K562 (cell line): ENCODE results near the gene BMS1. TPM values are rescaled to one million over a fixed set of nuclear protein-coding genes. Genes with fewer than 3 reads are reported as not detected.
"Not testable (repeated sequence)": the region's sequence is repeated elsewhere in the genome, so short reads cannot be mapped to it uniquely, and the experiment has no call there.

Source experiments
- ATAC-seq: fragments of 200-7000 bp; cut with Tn5 transposase; 3 replicates; pipeline ENCODE4 v1.9.1; 2020; ENCODE audit warnings: moderate library complexity
- BruUV-seq: library from RNA; stranded (reverse); fragments of 400-500 nt; replicated peaks from 2 replicates; lab custom pipeline; 2021; lab: Mats Ljungman, UMichigan
- CTCF ChIA-PET: fragments of 300-600 bp; formaldehyde crosslinking; extraction: SDS; loops from one replicate; lab custom pipeline; 2021; ENCODE audit warnings: low intra/inter-chr PET ratio; lab: Yijun Ruan, JAX
- POLR2A ChIA-PET: fragments of 300-600, 350-650 bp; sonication (Branson Sonifier 250); formaldehyde crosslinking; extraction: SDS; loops from one replicate; lab custom pipeline; 2021; ENCODE audit warnings: antibody characterized with exemption, inconsistent platforms; lab: Yijun Ruan, JAX
- DNase-seq, 4 experiments: peaks; one replicate each; pipeline versions ENCODE4 v3.0.0 to v3.0.0-alpha.2; 2011 to 2018; ENCODE audit warnings: low spot score in 3 of 4, mixed read lengths in 3 of 4; ENCODE audit errors: extremely low read depth in 1 of 4
- FAIRE-seq: peaks from 2 replicates; lab custom pipeline; 2011; peaks lifted over from hg19 to GRCh38; lab: Jason Lieb, UNC
- H2AFZ ChIP-seq: 2 replicates; pipeline ENCODE4 v1.6.0; 2011; ENCODE audit warnings: low read depth, low read length, control low read depth, inconsistent platforms
- H3K27ac ChIP-seq: fragments of 200-600 bp; 3 replicates; pipeline ENCODE4 v1.8.0; 2011; ENCODE audit warnings: low read depth, mild to moderate bottlenecking, control low read depth, inconsistent platforms, low read length, moderate library complexity, mixed read lengths; ENCODE audit errors: extremely low read depth
- H3K27me3 ChIP-seq, 2 experiments: fragments of 300-600 bp in 1 of 2; 2 replicates in 1 of 2; 3 replicates in 1 of 2; pipeline versions ENCODE4 v1.6.0 to v1.8.0; 2011; ENCODE audit warnings: inconsistent platforms in 2 of 2, low read length in 2 of 2, mild to moderate bottlenecking in 1 of 2, mixed read lengths in 1 of 2, moderate library complexity in 1 of 2; ENCODE audit not compliant: control insufficient read depth in 2 of 2, insufficient read depth in 2 of 2
- H3K36me3 ChIP-seq: fragments of 300-600 bp; 3 replicates; pipeline ENCODE4 v1.8.0; 2011; ENCODE audit warnings: mild to moderate bottlenecking, low read length, inconsistent platforms; ENCODE audit not compliant: control insufficient read depth, insufficient read depth
- H3K4me1 ChIP-seq, 2 experiments: fragments of 200-600 bp in 1 of 2; replicated peaks in 1 of 2; 2 replicates in 1 of 2; 3 replicates in 1 of 2; pipeline versions ENCODE4 v1.5.1 to v1.8.0; 2011; ENCODE audit warnings: inconsistent platforms in 2 of 2, low read length in 2 of 2, mild to moderate bottlenecking in 1 of 2, mixed read lengths in 1 of 2, moderate library complexity in 1 of 2; ENCODE audit not compliant: control insufficient read depth in 2 of 2, insufficient read depth in 2 of 2
- H3K4me2 ChIP-seq: 2 replicates; pipeline ENCODE4 v1.6.1; 2011; ENCODE audit warnings: low read length, control low read depth, inconsistent platforms, mixed read lengths; ENCODE audit not compliant: insufficient read depth
- H3K4me3 ChIP-seq: fragments of 200-600 bp; sonication (generic), shearing (Covaris generic); 2 replicates; pipeline ENCODE4 v1.5.1; 2016; ENCODE audit warnings: control low read depth, inconsistent platforms
- H3K79me2 ChIP-seq: fragments of 200-600 bp; 3 replicates; pipeline ENCODE4 v1.8.0; 2011; ENCODE audit warnings: low read length, inconsistent platforms; ENCODE audit not compliant: control insufficient read depth, insufficient read depth
- H3K9ac ChIP-seq, 2 experiments: 2 replicates each; pipeline versions ENCODE4 v1.6.0 to v1.6.1; 2011; ENCODE audit warnings: low read depth in 2 of 2, low read length in 2 of 2, control low read depth in 1 of 2, inconsistent platforms in 1 of 2, mild to moderate bottlenecking in 1 of 2, mixed read lengths in 1 of 2; ENCODE audit not compliant: insufficient read depth in 1 of 2
- H3K9me1 ChIP-seq: one replicate; pipeline ENCODE4 v1.6.0; 2011; ENCODE audit warnings: inconsistent platforms, mild to moderate bottlenecking, low read length, moderate library complexity; ENCODE audit not compliant: control insufficient read depth, insufficient read depth
- H3K9me3 ChIP-seq: replicated peaks from 2 replicates; pipeline ENCODE4 v1.5.1; 2011; ENCODE audit warnings: low read depth, low read length, inconsistent platforms; ENCODE audit not compliant: control insufficient read depth, insufficient read depth
- H4K20me1 ChIP-seq: replicated peaks from 2 replicates; pipeline ENCODE4 v1.6.1; 2011; ENCODE audit warnings: low read length, inconsistent platforms, mixed read lengths; ENCODE audit not compliant: control insufficient read depth, insufficient read depth
- CC2D1A ChIP-seq: fragments of 450-650 bp; IDR thresholded peaks from 2 replicates; pipeline ENCODE4 v1.6.1; 2017; ENCODE audit warnings: mild to moderate bottlenecking
- CTBP1 ChIP-seq: fragments of 450-650 bp; IDR thresholded peaks from 2 replicates; pipeline ENCODE4 v1.6.1; 2016; ENCODE audit warnings: borderline replicate concordance
- JUND ChIP-seq, 2 experiments: IDR thresholded peaks; 2 replicates in 1 of 2; 3 replicates in 1 of 2; pipeline ENCODE4 v1.6.1; 2011; ENCODE audit warnings: borderline replicate concordance in 2 of 2, low read depth in 2 of 2, low read length in 2 of 2, improper control_type of control experiment in 1 of 2, missing biosample characterization in 1 of 2, missing genetic modification characterization in 1 of 2, missing genetic modification reagents in 1 of 2
- SMAD3 ChIP-seq: fragments of 450-650 bp; formaldehyde crosslinking; conservative IDR thresholded peaks from 2 replicates; pipeline ENCODE4 v1.4.0; 2020; ENCODE audit warnings: mild to moderate bottlenecking
- TCFL5 ChIP-seq: fragments of 250-450 bp; sonication (Bioruptor Pico); conservative IDR thresholded peaks from 2 replicates; pipeline ENCODE4 v1.6.1; 2021; ENCODE audit warnings: mild to moderate bottlenecking, moderate library complexity, matching md5 sums
- ZNF699 ChIP-seq: fragments of 250-450 bp; sonication (Bioruptor Pico); IDR thresholded peaks from 2 replicates; pipeline ENCODE4 v1.8.0; 2021; ENCODE audit warnings: mild to moderate bottlenecking, moderate library complexity; ENCODE audit not compliant: insufficient replicate concordance
- ZNF79 ChIP-seq: fragments of 250-450 bp; sonication (Bioruptor Pico); IDR thresholded peaks from 2 replicates; pipeline ENCODE4 v1.4.0; 2020; ENCODE audit warnings: low read depth, mild to moderate bottlenecking, moderate library complexity
- WGBS: fragments of 100-300 bp; shearing (Covaris generic); methylation state at CpG from one replicate; pipeline ENCODE4 v1.1.6; 2016; ENCODE audit warnings: low coverage, mixed read lengths; ENCODE audit not compliant: insufficient coverage; ENCODE audit errors: missing lambda C conversion rate; 5-methylcytosine and 5-hydroxymethylcytosine counted together
- in situ Hi-C: fragments of 300-500 bp; cut with MboI; formaldehyde crosslinking; loops from 4 replicates; pipeline ENCODE4 v1.15.0; 2018; ENCODE audit warnings: inconsistent platforms, mixed read lengths
- intact Hi-C: fragments of 100-400 bp; cut with micrococcal nuclease; formaldehyde crosslinking; loops from 2 replicates; pipeline ENCODE4 v1.14.2; 2022
- polyA plus RNA-seq, 8 experiments: library from polyadenylated mRNA; depleted of rRNA in 4 of 8; stranded (reverse) in 5 of 8; unstranded in 3 of 8; fragments of >200 nt; fragmentation: Nextera tagmentation in 2 of 8; fragmentation: Illumina TruSeq in 1 of 8; extraction: Ambion mirVana in 2 of 8; extraction: Trizol in 1 of 8; gene quantifications; 2 replicates each; pipeline versions ENCODE4 v1.2.1 to v1.2.3, GENCODE V29; 2011 to 2014; ENCODE audit warnings: inconsistent platforms in 1 of 8, missing spikeins in 1 of 8
- total RNA-seq, 7 experiments: library from RNA; depleted of rRNA in 6 of 7; stranded (reverse); fragments of >200 nt in 6 of 7; fragmentation: Illumina TruSeq in 2 of 7; extraction: Trizol in 2 of 7; gene quantifications; 2 replicates each; pipeline versions ENCODE4 v1.2.1 to v1.2.3, GENCODE V29; 2011 to 2021; ENCODE audit warnings: low replicate concordance in 1 of 7
- TF ChIP-seq, protein P1 (sequence below): fragments of 250-450 bp; sonication (Bioruptor Pico); IDR thresholded peaks from 2 replicates; pipeline ENCODE4 v1.8.0; 2021; ENCODE audit warnings: mild to moderate bottlenecking, moderate library complexity
- TF ChIP-seq, protein P2 (sequence below): fragments of 450-650 bp; formaldehyde crosslinking; IDR thresholded peaks from 2 replicates; pipeline ENCODE4 v1.4.0; 2020; ENCODE audit warnings: mild to moderate bottlenecking, mixed read lengths
- TF ChIP-seq, protein P3 (sequence below), 3 experiments: IDR thresholded peaks in 2 of 3; conservative IDR thresholded peaks in 1 of 3; 2 replicates each; pipeline ENCODE4 v1.5.1; 2011 to 2012; ENCODE audit warnings: low read length in 3 of 3, mild to moderate bottlenecking in 3 of 3, control low read depth in 2 of 3, improper control_type of control experiment in 1 of 3, inconsistent platforms in 1 of 3, low read depth in 1 of 3, mixed read lengths in 1 of 3, moderate library complexity in 1 of 3; ENCODE audit not compliant: insufficient read depth in 2 of 3

BMS1 gene
- total and polyA plus RNA-seq, 9 of the 15 experiments (the other 6 are each of a cell fraction or from before 2014, with no cell fraction given), result 11.1 to 46.9 (median 32.7) TPM

- WGBS, result 98% methylated on average over 2 of the region's 2 CpGs
- FAIRE-seq (no peak), DNase-seq (no peak), ATAC-seq (no peak)
- in situ Hi-C loops, result no loop called here
- H3K9me3 ChIP-seq, result no peaks in the 10 kb centered on the region
- H3K4me1 ChIP-seq, result no peaks in the 10 kb centered on the region
- H3K36me3 ChIP-seq, result peaks cover 82% of the 10 kb centered on the region; the same call in 2 of the 3 replicates
- TF ChIP-seq, protein P1, sequence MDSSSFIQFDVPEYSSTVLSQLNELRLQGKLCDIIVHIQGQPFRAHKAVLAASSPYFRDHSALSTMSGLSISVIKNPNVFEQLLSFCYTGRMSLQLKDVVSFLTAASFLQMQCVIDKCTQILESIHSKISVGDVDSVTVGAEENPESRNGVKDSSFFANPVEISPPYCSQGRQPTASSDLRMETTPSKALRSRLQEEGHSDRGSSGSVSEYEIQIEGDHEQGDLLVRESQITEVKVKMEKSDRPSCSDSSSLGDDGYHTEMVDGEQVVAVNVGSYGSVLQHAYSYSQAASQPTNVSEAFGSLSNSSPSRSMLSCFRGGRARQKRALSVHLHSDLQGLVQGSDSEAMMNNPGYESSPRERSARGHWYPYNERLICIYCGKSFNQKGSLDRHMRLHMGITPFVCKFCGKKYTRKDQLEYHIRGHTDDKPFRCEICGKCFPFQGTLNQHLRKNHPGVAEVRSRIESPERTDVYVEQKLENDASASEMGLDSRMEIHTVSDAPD (CRISPR knock-in tag), result no peak
- TF ChIP-seq ZNF79 (CRISPR knock-in tag) (no peak), CC2D1A (no peak), JUND (IDR thresholded peaks at IDR 0.05; ENCODE audit: borderline replicate concordance, low read depth, low read length) (no peak), JUND (tag; IDR thresholded peaks at IDR 0.05; ENCODE audit: borderline replicate concordance, low read depth, low read length) (no peak), CTBP1 (no peak), SMAD3 (no peak), ZNF699 (CRISPR knock-in tag) (no peak), TCFL5 (no peak)
- TF ChIP-seq, protein P2, sequence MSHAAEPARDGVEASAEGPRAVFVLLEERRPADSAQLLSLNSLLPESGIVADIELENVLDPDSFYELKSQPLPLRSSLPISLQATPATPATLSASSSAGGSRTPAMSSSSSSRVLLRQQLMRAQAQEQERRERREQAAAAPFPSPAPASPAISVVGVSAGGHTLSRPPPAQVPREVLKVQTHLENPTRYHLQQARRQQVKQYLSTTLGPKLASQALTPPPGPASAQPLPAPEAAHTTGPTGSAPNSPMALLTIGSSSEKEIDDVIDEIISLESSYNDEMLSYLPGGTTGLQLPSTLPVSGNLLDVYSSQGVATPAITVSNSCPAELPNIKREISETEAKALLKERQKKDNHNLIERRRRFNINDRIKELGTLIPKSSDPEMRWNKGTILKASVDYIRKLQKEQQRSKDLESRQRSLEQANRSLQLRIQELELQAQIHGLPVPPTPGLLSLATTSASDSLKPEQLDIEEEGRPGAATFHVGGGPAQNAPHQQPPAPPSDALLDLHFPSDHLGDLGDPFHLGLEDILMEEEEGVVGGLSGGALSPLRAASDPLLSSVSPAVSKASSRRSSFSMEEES (CRISPR knock-in tag), result no peak
- TF ChIP-seq, protein P3, sequence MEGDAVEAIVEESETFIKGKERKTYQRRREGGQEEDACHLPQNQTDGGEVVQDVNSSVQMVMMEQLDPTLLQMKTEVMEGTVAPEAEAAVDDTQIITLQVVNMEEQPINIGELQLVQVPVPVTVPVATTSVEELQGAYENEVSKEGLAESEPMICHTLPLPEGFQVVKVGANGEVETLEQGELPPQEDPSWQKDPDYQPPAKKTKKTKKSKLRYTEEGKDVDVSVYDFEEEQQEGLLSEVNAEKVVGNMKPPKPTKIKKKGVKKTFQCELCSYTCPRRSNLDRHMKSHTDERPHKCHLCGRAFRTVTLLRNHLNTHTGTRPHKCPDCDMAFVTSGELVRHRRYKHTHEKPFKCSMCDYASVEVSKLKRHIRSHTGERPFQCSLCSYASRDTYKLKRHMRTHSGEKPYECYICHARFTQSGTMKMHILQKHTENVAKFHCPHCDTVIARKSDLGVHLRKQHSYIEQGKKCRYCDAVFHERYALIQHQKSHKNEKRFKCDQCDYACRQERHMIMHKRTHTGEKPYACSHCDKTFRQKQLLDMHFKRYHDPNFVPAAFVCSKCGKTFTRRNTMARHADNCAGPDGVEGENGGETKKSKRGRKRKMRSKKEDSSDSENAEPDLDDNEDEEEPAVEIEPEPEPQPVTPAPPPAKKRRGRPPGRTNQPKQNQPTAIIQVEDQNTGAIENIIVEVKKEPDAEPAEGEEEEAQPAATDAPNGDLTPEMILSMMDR (IDR thresholded peaks at IDR 0.05 in 2 of 3, conservative IDR thresholded peaks at IDR 0.05 in 1 of 3; ENCODE audit: insufficient read depth in 2 of 3, low read depth in 1 of 3, low read length in 3 of 3), result no peak
- no peaks in the 10 kb centered on the region for H4K20me1 ChIP-seq
- ChIA-PET POLR2A (no interaction called here), CTCF (no interaction called here)
- no peak overlapping the region for H3K4me2 ChIP-seq
- intact Hi-C loops, result no loop called here
- no peak overlapping the region for H3K4me3 ChIP-seq
- no peaks in the 10 kb centered on the region for H3K9me1 ChIP-seq
- no peaks in the 10 kb centered on the region for H3K27me3 ChIP-seq
- peaks cover 10% of the 10 kb centered on the region for H3K79me2 ChIP-seq
- H3K27ac ChIP-seq, result no peak overlapping the region
- H3K9ac ChIP-seq, result no peak overlapping the region
- no TSS peak for BruUV-seq
- H2AFZ ChIP-seq, result no peak overlapping the region
Measured at GRCh38 chr10:42816912-42817311, 34.3 kb downstream of the BMS1 start.

GRCh38 chr10:42817417-42817816 is 34.8 kb downstream of the BMS1 start:
- DNase-seq, FAIRE-seq, H3K9me3 ChIP-seq, H3K27ac ChIP-seq, H3K9me1 ChIP-seq, H3K9ac ChIP-seq, CTCF ChIA-PET, H3K4me1 ChIP-seq, POLR2A ChIA-PET, BruUV-seq, H2AFZ ChIP-seq, H4K20me1 ChIP-seq, H3K4me2 ChIP-seq, H3K4me3 ChIP-seq, in situ Hi-C loops, ATAC-seq, intact Hi-C loops, H3K27me3 ChIP-seq, H3K79me2 ChIP-seq: not testable (repeated sequence)
- peaks cover 81% of the 10 kb centered on the region; the same call in 2 of the 3 replicates for H3K36me3 ChIP-seq
- WGBS, result 88% methylated on average over 3 of the region's 3 CpGs
